B cell (primary cell): Measurements from ENCODE around the gene PARD6A. TPM values are rescaled to one million over a fixed set of nuclear protein-coding genes. Genes with fewer than 3 reads are reported as not detected.

Experiments
- ATAC-seq: fragments of 200-7000 bp; cut with Tn5 transposase; one replicate; pipeline ENCODE4 v1.10.0; 2021; ENCODE audit warnings: low read depth, mild to moderate bottlenecking, moderate number of reproducible peaks, moderate library complexity
- CTCF ChIA-PET: fragments of 350-600 bp; sonication (Branson Sonifier 250); formaldehyde crosslinking; loops from one replicate; lab custom pipeline; 2021; ENCODE audit warnings: antibody characterized with exemption, inconsistent platforms; lab: Charles Lee
- POLR2A ChIA-PET: fragments of 350-600 bp; sonication (Branson Sonifier 250); formaldehyde crosslinking; loops from one replicate; lab custom pipeline; 2021; ENCODE audit warnings: antibody characterized with exemption; lab: Charles Lee
- DNase-seq: peaks from one replicate; pipeline ENCODE4 v3.0.0; 2013
- H2AFZ ChIP-seq: 2 replicates; pipeline ENCODE4 v1.6.1; 2012; ENCODE audit warnings: mild to moderate bottlenecking, low read depth, low read length; ENCODE audit not compliant: insufficient read depth, poor library complexity, severe bottlenecking
- H3K27ac ChIP-seq, 2 donors: 1 replicate in 1 of 2; 2 replicates in 1 of 2; pipeline ENCODE4 v1.5.1; 2012 to 2013; ENCODE audit warnings: low read length in 2 of 2, mild to moderate bottlenecking in 2 of 2, moderate library complexity in 1 of 2
- H3K27me3 ChIP-seq, 4 experiments: fragments of 200-600 bp in 1 of 4; sonication (generic) in 1 of 4; replicated peaks in 1 of 4; 1 replicate in 2 of 4; 2 replicates in 2 of 4; pipeline versions ENCODE4 v1.6.1 to v1.7.0; 2013 to 2016; ENCODE audit warnings: low read length in 3 of 4, mild to moderate bottlenecking in 2 of 4, mixed read lengths in 1 of 4, moderate library complexity in 1 of 4; ENCODE audit not compliant: insufficient read depth in 4 of 4, control insufficient read depth in 3 of 4; ENCODE audit errors: control extremely low read depth in 1 of 4
- H3K36me3 ChIP-seq, 2 experiments: replicated peaks in 1 of 2; 1 replicate in 1 of 2; 2 replicates in 1 of 2; pipeline versions ENCODE4 v1.6.1 to v1.7.1; 2013; ENCODE audit warnings: low read length in 1 of 2; ENCODE audit not compliant: insufficient read depth in 2 of 2, control insufficient read depth in 1 of 2; ENCODE audit errors: control extremely low read depth in 1 of 2, extremely low read depth in 1 of 2
- H3K4me1 ChIP-seq, 2 donors: fragments of 200-600 bp in 1 of 2; sonication (generic) in 1 of 2; 1 replicate in 1 of 2; 2 replicates in 1 of 2; pipeline versions ENCODE4 v1.5.1 to v1.6.1; 2013 to 2017; ENCODE audit warnings: low read length in 2 of 2; ENCODE audit not compliant: control insufficient read depth in 2 of 2, insufficient read depth in 2 of 2
- H3K4me2 ChIP-seq: replicated peaks from 2 replicates; pipeline ENCODE3; 2012; ENCODE audit warnings: mild to moderate bottlenecking, low read depth, low read length; ENCODE audit not compliant: poor library complexity, severe bottlenecking
- H3K4me3 ChIP-seq, 5 experiments: fragments of 200-600 bp in 1 of 5; sonication (generic) in 1 of 5; 1 replicate in 3 of 5; 2 replicates in 2 of 5; pipeline versions ENCODE4 v1.5.1 to v1.7.0; 2011 to 2016; ENCODE audit warnings: low read length in 4 of 5, mild to moderate bottlenecking in 4 of 5, low read depth in 2 of 5, control low read depth in 1 of 5, moderate library complexity in 1 of 5; ENCODE audit not compliant: insufficient read depth in 1 of 5; ENCODE audit errors: control extremely low read depth in 1 of 5, extremely low read depth in 1 of 5
- H3K79me2 ChIP-seq: fragments of 200-600 bp; sonication (generic); one replicate; pipeline ENCODE4 v1.6.0; 2016; ENCODE audit warnings: low read length; ENCODE audit not compliant: control insufficient read depth, insufficient read depth
- H3K9ac ChIP-seq: fragments of 200-600 bp; sonication (generic); 2 replicates; pipeline ENCODE4 v1.6.1; 2017; ENCODE audit warnings: mild to moderate bottlenecking, low read length, moderate library complexity
- H3K9me3 ChIP-seq, 3 donors: one replicate each; pipeline versions ENCODE4 v1.6.1 to v1.7.1; 2013; ENCODE audit warnings: low read length in 2 of 3; ENCODE audit not compliant: control insufficient read depth in 2 of 3, insufficient read depth in 1 of 3; ENCODE audit errors: control extremely low read depth in 1 of 3
- H4K20me1 ChIP-seq: 2 replicates; pipeline ENCODE4 v1.6.0; 2012; ENCODE audit warnings: mild to moderate bottlenecking, low read length; ENCODE audit not compliant: insufficient read depth, control insufficient read depth, poor library complexity, severe bottlenecking
- H3K27ac Mint-ChIP-seq: one replicate; pipeline ENCODE4 v1.8.0; 2021; ENCODE audit warnings: mixed read lengths
- H3K27me3 Mint-ChIP-seq: one replicate; pipeline ENCODE4 v1.8.0; 2021; ENCODE audit warnings: mixed read lengths
- H3K4me1 Mint-ChIP-seq: one replicate; pipeline ENCODE4 v1.8.0; 2021; ENCODE audit warnings: mixed read lengths
- H3K4me3 Mint-ChIP-seq: one replicate; pipeline ENCODE4 v1.8.0; 2021; ENCODE audit warnings: mixed read lengths
- H3K9me3 Mint-ChIP-seq: one replicate; pipeline ENCODE4 v1.8.0; 2022; ENCODE audit warnings: mixed read lengths; ENCODE audit not compliant: insufficient read depth
- EZH2 ChIP-seq: IDR thresholded peaks from 2 replicates; pipeline ENCODE4 v1.6.1; 2012; ENCODE audit warnings: borderline replicate concordance, low read depth, mild to moderate bottlenecking, moderate library complexity, low read length; ENCODE audit not compliant: insufficient read depth, poor library complexity, severe bottlenecking
- WGBS: methylation state at CpG from one replicate; pipeline ENCODE4 v1.1.5; 2013; ENCODE audit warnings: missing lambda C conversion rate; ENCODE audit not compliant: insufficient coverage; 5-methylcytosine and 5-hydroxymethylcytosine counted together
- intact Hi-C: fragments of 100-400 bp; cut with micrococcal nuclease; formaldehyde crosslinking; loops from one replicate; pipeline ENCODE4 v1.10.0; 2022
- polyA plus RNA-seq: library from polyadenylated mRNA; depleted of rRNA; stranded (reverse); fragments of >200 nt; gene quantifications from 2 replicates; pipeline ENCODE4 v1.2.3, GENCODE V29; 2012
- total RNA-seq, 2 donors: library from RNA; stranded (reverse); fragments of 120-200 nt in 1 of 2; gene quantifications; 1 replicate in 1 of 2; 2 replicates in 1 of 2; pipeline versions ENCODE4 v1.2.3 to v1.2.4, GENCODE V29; 2013 to 2022
- TF ChIP-seq, protein P1 (sequence below): fragments of 200-600 bp; IDR thresholded peaks from one replicate; pipeline ENCODE4 v1.8.0; 2022; ENCODE audit warnings: antibody characterized with exemption, mild to moderate bottlenecking

The PARD6A gene
- total and polyA plus RNA-seq, 2 donors (not counting 1 experiment from before 2014, with no cell fraction given): 14.8 to 15.9 TPM

DNA sequence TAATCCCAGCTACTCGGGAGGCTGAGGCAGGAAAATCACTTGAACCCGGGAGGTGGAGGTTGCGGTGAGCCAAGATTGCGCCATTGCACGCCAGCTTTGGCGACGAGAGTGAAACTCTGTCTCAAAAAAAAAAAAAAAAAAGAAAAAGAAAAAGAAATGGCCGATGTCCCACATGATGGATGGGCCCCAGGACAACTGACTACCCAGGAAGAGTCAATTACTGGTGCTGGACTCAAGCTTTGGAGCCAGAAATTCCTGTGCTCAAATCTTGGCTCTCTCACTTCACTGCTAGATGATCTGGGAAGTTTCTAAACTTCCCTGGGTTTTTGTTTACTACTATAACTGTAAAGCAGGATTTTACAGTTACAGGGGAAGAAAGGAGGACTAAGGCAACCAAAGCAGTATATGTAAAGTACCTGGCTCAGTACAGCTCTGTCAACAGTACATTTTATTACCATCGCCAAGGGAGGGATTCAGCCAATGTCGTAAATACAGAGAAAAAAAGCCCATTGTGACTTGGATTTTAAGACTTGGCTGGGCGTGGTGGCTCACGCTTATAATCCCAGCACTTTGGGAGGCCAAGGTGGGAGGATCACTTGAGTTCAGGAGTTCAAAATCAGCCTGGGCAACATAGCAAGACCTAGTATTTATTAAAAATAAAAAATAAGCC, 17.7 kb downstream of the PARD6A start:
- H2AFZ ChIP-seq: no peak overlapping the region
- no peaks in the 10 kb centered on the region for H3K27me3 ChIP-seq
- TF ChIP-seq, protein P1, sequence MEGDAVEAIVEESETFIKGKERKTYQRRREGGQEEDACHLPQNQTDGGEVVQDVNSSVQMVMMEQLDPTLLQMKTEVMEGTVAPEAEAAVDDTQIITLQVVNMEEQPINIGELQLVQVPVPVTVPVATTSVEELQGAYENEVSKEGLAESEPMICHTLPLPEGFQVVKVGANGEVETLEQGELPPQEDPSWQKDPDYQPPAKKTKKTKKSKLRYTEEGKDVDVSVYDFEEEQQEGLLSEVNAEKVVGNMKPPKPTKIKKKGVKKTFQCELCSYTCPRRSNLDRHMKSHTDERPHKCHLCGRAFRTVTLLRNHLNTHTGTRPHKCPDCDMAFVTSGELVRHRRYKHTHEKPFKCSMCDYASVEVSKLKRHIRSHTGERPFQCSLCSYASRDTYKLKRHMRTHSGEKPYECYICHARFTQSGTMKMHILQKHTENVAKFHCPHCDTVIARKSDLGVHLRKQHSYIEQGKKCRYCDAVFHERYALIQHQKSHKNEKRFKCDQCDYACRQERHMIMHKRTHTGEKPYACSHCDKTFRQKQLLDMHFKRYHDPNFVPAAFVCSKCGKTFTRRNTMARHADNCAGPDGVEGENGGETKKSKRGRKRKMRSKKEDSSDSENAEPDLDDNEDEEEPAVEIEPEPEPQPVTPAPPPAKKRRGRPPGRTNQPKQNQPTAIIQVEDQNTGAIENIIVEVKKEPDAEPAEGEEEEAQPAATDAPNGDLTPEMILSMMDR: no peak
- no peak for TF ChIP-seq EZH2
- Mint-ChIP-seq H3K27me3 (no peaks in the 10 kb centered on the region), H3K4me1 (peaks cover 14% of the 10 kb centered on the region), H3K4me3 (no peak overlapping the region), H3K27ac (no peak overlapping the region), H3K9me3 (no peaks in the 10 kb centered on the region)
- no peak overlapping the region for H3K4me2 ChIP-seq
- POLR2A ChIA-PET: interaction anchor here (0.7 kb wide), 1 partner anchor 86 kb away, joined by 3 read pairs; no protein-coding TSS in a partner anchor
- intact Hi-C loops: no loop called here
- no peaks in the 10 kb centered on the region for H3K79me2 ChIP-seq
- DNase-seq (no peak), ATAC-seq (no peak)
- no peaks in the 10 kb centered on the region for H4K20me1 ChIP-seq
- no peak overlapping the region for H3K9ac ChIP-seq
- no peak overlapping the region for H3K27ac ChIP-seq
- no peak overlapping the region for H3K4me3 ChIP-seq
- H3K36me3 ChIP-seq: peaks cover 0 to 11% of the 10 kb centered on the region in 2 experiments
- H3K9me3 ChIP-seq: no peaks in the 10 kb centered on the region
- WGBS: 100% methylated on average over 8 of the region's 12 CpGs
- H3K4me1 ChIP-seq: peaks cover 4 to 5% of the 10 kb centered on the region in 2 donors
- CTCF ChIA-PET: interaction anchor here (1.0 kb wide), 2 partner anchors 11 to 138 kb away, joined by 3 to 4 read pairs; no protein-coding TSS in a partner anchor
